ENCODE measurements around the gene DCX.
A peak's percentile ranks its signal among the peaks of the same experiment; 100 is the strongest.

The DCX gene

GRCh38 chrX:111411983-111412382 is at the start of gene DCX:
Gene DCX (minus strand): TSS chrX:111412192. CDS start chrX:111410398, 1,794 bp downstream.
- H3K4me3 ChIP-seq (ENCODE audit: low read depth, low read length), result no peak within 1 kb of the TSS
- no peak for DNase-seq (ENCODE audit: low read depth)
- TF ChIP-seq CTCF (IDR thresholded peaks at IDR 0.05; ENCODE audit: insufficient read depth, low read depth, low read length, missing control alignments), result no peak

- no peak for DNase-seq (ENCODE audit: low read depth)
- TF ChIP-seq CTCF (IDR thresholded peaks at IDR 0.05; ENCODE audit: insufficient read depth, low read depth, low read length, missing control alignments), result no peak
- no peak overlapping the region for H3K4me3 ChIP-seq (ENCODE audit: low read depth, low read length)
Observed at GRCh38 chrX:111460607-111461006, 48.6 kb upstream of the DCX start.

GRCh38 chrX:111447298-111447697 is 35.3 kb upstream of the DCX start:
- peak; percentile 33 for TF ChIP-seq CTCF (IDR thresholded peaks at IDR 0.05; ENCODE audit: insufficient read depth, low read depth, low read length, missing control alignments)
- peak; percentile 30 for DNase-seq (ENCODE audit: low read depth)
- no peak overlapping the region for H3K4me3 ChIP-seq (ENCODE audit: low read depth, low read length)

GRCh38 chrX:111445485-111445884 is 33.5 kb upstream of the DCX start:
- TF ChIP-seq CTCF (IDR thresholded peaks at IDR 0.05; ENCODE audit: insufficient read depth, low read depth, low read length, missing control alignments), result peak; percentile 34
- H3K4me3 ChIP-seq (ENCODE audit: low read depth, low read length), result no peak overlapping the region
- peak; percentile 33 for DNase-seq (ENCODE audit: low read depth)

- DNase-seq (ENCODE audit: low read depth), result no peak
- TF ChIP-seq CTCF (IDR thresholded peaks at IDR 0.05; ENCODE audit: insufficient read depth, low read depth, low read length, missing control alignments), result no peak
Observed at GRCh38 chrX:111444881-111445280, 32.9 kb upstream of the DCX start.

GRCh38 chrX:111443946-111444345 is 32.0 kb upstream of the DCX start:
- TF ChIP-seq CTCF (IDR thresholded peaks at IDR 0.05; ENCODE audit: insufficient read depth, low read depth, low read length, missing control alignments), result no peak
- DNase-seq (ENCODE audit: low read depth), result no peak
- H3K4me3 ChIP-seq (ENCODE audit: low read depth, low read length), result no peak overlapping the region

More at GRCh38 chrX:111444881-111445280, 32.9 kb upstream of the DCX start:
- no peak overlapping the region for H3K4me3 ChIP-seq (ENCODE audit: low read depth, low read length)

- DNase-seq (ENCODE audit: low read depth), result no peak
- TF ChIP-seq CTCF (IDR thresholded peaks at IDR 0.05; ENCODE audit: insufficient read depth, low read depth, low read length, missing control alignments), result no peak
- H3K4me3 ChIP-seq (ENCODE audit: low read depth, low read length), result no peak overlapping the region
Observed at GRCh38 chrX:111442791-111443190, 30.8 kb upstream of the DCX start.

Data from GM12865 (cell line).